ENCODE results near the gene TMEM213. TPM values are rescaled to one million over a fixed set of nuclear protein-coding genes. Genes with fewer than 3 reads are reported as not detected.

TMEM213 gene
- total RNA-seq, 1 donor from 2014 or later, result not detected

DNA sequence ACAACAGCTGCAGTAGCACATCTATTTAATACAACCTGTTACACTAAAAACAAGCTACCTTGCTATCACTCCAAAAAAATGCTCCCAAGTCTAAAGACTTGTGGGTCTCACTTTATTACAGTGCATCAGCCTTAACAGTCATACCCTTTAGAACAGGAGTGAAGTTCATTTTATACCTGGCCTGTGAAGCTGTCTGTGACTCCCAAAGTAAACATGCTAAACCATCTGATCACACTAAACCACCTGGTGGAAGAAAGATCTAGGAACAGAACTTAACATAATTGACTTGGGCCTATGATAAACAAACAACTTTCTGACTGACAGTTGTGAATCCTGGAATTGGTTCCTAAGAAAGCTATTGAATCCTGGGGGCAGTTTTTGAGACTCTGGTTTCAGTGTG lies 81.1 kb downstream of the TMEM213 start:
- Mint-ChIP-seq H3K9me3 (ENCODE audit: unreplicated experiment) (peaks cover 2% of the 10 kb centered on the region), H3K27me3 (ENCODE audit: low read depth, unreplicated experiment) (no peaks in the 10 kb centered on the region), H3K27ac (ENCODE audit: unreplicated experiment) (peak overlapping the region; percentile 82), H3K4me1 (ENCODE audit: low read depth, unreplicated experiment) (peaks cover 31% of the 10 kb centered on the region), H3K4me3 (ENCODE audit: unreplicated experiment) (no peak overlapping the region), H3K36me3 (ENCODE audit: low read depth, unreplicated experiment) (peaks cover 13% of the 10 kb centered on the region)
- no peak for TF ChIP-seq EZH2 (IDR thresholded peaks at IDR 0.05; ENCODE audit: insufficient read depth, low read length)
- TF ChIP-seq, protein P1, sequence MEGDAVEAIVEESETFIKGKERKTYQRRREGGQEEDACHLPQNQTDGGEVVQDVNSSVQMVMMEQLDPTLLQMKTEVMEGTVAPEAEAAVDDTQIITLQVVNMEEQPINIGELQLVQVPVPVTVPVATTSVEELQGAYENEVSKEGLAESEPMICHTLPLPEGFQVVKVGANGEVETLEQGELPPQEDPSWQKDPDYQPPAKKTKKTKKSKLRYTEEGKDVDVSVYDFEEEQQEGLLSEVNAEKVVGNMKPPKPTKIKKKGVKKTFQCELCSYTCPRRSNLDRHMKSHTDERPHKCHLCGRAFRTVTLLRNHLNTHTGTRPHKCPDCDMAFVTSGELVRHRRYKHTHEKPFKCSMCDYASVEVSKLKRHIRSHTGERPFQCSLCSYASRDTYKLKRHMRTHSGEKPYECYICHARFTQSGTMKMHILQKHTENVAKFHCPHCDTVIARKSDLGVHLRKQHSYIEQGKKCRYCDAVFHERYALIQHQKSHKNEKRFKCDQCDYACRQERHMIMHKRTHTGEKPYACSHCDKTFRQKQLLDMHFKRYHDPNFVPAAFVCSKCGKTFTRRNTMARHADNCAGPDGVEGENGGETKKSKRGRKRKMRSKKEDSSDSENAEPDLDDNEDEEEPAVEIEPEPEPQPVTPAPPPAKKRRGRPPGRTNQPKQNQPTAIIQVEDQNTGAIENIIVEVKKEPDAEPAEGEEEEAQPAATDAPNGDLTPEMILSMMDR (IDR thresholded peaks at IDR 0.05; ENCODE audit: insufficient read depth, low read depth, low read length), result no peak
- Histone ChIP-seq H3K79me2 (ENCODE audit: insufficient read depth, low read length) (no peaks in the 10 kb centered on the region), H3K27ac (ENCODE audit: low read depth, low read length) (no peak overlapping the region), H3K4me2 (ENCODE audit: low read length) (no peak overlapping the region), H3K9ac (ENCODE audit: low read length) (no peak overlapping the region), H2AFZ (ENCODE audit: low read depth, low read length) (no peak overlapping the region), H3K36me3 (ENCODE audit: insufficient read depth, low read length) (no peaks in the 10 kb centered on the region), H3K4me1 (ENCODE audit: insufficient read depth, low read length) (peaks cover 26% of the 10 kb centered on the region), H3K4me3 (ENCODE audit: insufficient read depth, low read depth, low read length) (no peak overlapping the region), H4K20me1 (ENCODE audit: insufficient read depth, low read length) (no peaks in the 10 kb centered on the region), H3K27me3 (ENCODE audit: insufficient read depth, low read length) (no peaks in the 10 kb centered on the region), H3K9me3 (ENCODE audit: insufficient read depth, low read depth, low read length) (no peaks in the 10 kb centered on the region)
- no peak for DNase-seq (ENCODE audit: low read depth)
- FAIRE-seq, result no peak

DNA sequence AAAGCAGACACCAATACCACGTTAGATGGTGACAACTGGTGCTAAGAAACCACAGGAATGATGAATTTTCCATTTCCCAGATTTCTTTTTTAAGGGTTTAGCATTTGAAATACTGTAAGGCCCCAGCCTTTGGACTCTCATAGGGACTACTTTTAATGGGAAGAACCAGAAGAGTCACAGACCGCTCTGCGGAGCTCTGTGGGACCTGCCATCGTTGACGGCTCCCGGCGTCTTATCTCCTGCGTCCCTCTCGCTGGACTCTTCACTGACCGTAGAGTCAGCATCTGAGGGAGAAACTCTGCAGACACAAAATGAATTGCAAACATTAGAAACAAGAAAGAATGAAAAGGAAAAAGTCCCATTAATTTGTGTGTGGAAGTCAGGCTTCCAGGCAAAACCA lies 81.6 kb downstream of the TMEM213 start:
- no peaks in the 10 kb centered on the region for H4K20me1 ChIP-seq (ENCODE audit: insufficient read depth, low read length)
- Mint-ChIP-seq H3K27ac (ENCODE audit: unreplicated experiment) (peak overlapping the region; percentile 82), H3K4me3 (ENCODE audit: unreplicated experiment) (no peak overlapping the region), H3K9me3 (ENCODE audit: unreplicated experiment) (peaks cover 2% of the 10 kb centered on the region), H3K4me1 (ENCODE audit: low read depth, unreplicated experiment) (peaks cover 31% of the 10 kb centered on the region), H3K36me3 (ENCODE audit: low read depth, unreplicated experiment) (peaks cover 13% of the 10 kb centered on the region), H3K27me3 (ENCODE audit: low read depth, unreplicated experiment) (no peaks in the 10 kb centered on the region)
- no peaks in the 10 kb centered on the region for H3K36me3 ChIP-seq (ENCODE audit: insufficient read depth, low read length)
- no peak overlapping the region for H3K9ac ChIP-seq (ENCODE audit: low read length)
- FAIRE-seq, result no peak
- H3K9me3 ChIP-seq (ENCODE audit: insufficient read depth, low read depth, low read length), result no peaks in the 10 kb centered on the region
- H3K79me2 ChIP-seq (ENCODE audit: insufficient read depth, low read length), result no peaks in the 10 kb centered on the region
- no peak for DNase-seq (ENCODE audit: low read depth)
- H2AFZ ChIP-seq (ENCODE audit: low read depth, low read length), result no peak overlapping the region
- H3K4me3 ChIP-seq (ENCODE audit: insufficient read depth, low read depth, low read length), result no peak overlapping the region
- H3K27me3 ChIP-seq (ENCODE audit: insufficient read depth, low read length), result no peaks in the 10 kb centered on the region
- TF ChIP-seq, protein P1 (IDR thresholded peaks at IDR 0.05; ENCODE audit: insufficient read depth, low read depth, low read length), result no peak
- TF ChIP-seq EZH2 (IDR thresholded peaks at IDR 0.05; ENCODE audit: insufficient read depth, low read length), result no peak
- H3K27ac ChIP-seq (ENCODE audit: low read depth, low read length), result no peak overlapping the region
- no peak overlapping the region for H3K4me2 ChIP-seq (ENCODE audit: low read length)
- peaks cover 26% of the 10 kb centered on the region for H3K4me1 ChIP-seq (ENCODE audit: insufficient read depth, low read length)

DNA sequence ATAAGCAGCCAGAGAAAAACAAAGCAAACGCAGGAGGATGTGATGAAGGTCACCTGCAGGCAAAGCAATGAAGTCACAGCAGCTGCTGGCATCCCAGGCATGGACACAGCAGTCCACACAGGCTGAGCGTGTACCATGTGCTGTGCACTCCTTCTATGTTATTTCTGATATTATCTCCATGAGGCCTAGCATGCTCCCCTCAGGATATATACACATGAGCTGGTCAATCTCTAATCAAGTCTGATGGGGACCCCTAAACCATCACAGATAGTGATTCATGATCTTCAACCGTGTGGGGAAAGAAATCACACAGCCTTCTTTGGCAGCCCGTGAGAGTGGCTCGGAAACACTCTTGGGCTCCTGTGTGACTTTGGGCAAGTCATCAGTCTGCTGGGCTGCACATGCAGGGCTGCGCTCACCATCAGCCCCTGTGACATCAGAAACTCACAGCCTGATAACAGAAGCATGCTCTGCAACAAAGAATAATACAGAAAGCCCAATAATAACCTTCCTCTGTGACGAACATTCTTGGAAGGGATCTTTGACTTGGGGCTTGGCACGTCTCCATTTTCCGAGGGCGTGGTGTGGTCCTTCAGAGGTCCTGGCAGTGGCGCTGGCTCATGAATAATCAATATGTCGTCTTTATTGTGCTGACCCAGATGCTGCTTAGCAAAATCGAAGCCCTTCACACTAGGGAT lies 83.2 kb downstream of the TMEM213 start:
- H3K36me3 Mint-ChIP-seq (ENCODE audit: low read depth, unreplicated experiment), result peaks cover 13% of the 10 kb centered on the region
- H3K9me3 Mint-ChIP-seq (ENCODE audit: unreplicated experiment), result peaks cover 2% of the 10 kb centered on the region
- peaks cover 25% of the 10 kb centered on the region for H3K4me1 Mint-ChIP-seq (ENCODE audit: low read depth, unreplicated experiment)
- TF ChIP-seq, protein P1 (IDR thresholded peaks at IDR 0.05; ENCODE audit: insufficient read depth, low read depth, low read length), result no peak
- no peak for TF ChIP-seq EZH2 (IDR thresholded peaks at IDR 0.05; ENCODE audit: insufficient read depth, low read length)
- Histone ChIP-seq H3K4me3 (ENCODE audit: insufficient read depth, low read depth, low read length) (no peak overlapping the region), H3K36me3 (ENCODE audit: insufficient read depth, low read length) (no peaks in the 10 kb centered on the region), H2AFZ (ENCODE audit: low read depth, low read length) (no peak overlapping the region), H3K9me3 (ENCODE audit: insufficient read depth, low read depth, low read length) (no peaks in the 10 kb centered on the region), H3K27ac (ENCODE audit: low read depth, low read length) (no peak overlapping the region), H4K20me1 (ENCODE audit: insufficient read depth, low read length) (no peaks in the 10 kb centered on the region), H3K4me2 (ENCODE audit: low read length) (no peak overlapping the region), H3K79me2 (ENCODE audit: insufficient read depth, low read length) (no peaks in the 10 kb centered on the region), H3K9ac (ENCODE audit: low read length) (no peak overlapping the region), H3K27me3 (ENCODE audit: insufficient read depth, low read length) (no peaks in the 10 kb centered on the region), H3K4me1 (ENCODE audit: insufficient read depth, low read length) (peaks cover 19% of the 10 kb centered on the region)
- FAIRE-seq, result no peak
- H3K27me3 Mint-ChIP-seq (ENCODE audit: low read depth, unreplicated experiment), result no peaks in the 10 kb centered on the region
- no peak overlapping the region for H3K4me3 Mint-ChIP-seq (ENCODE audit: unreplicated experiment)
- peak; percentile 84 for DNase-seq (ENCODE audit: low read depth)
- no peak overlapping the region for H3K27ac Mint-ChIP-seq (ENCODE audit: unreplicated experiment)
